Thyroid gland (tissue), 4 donors: ENCODE measurements around the gene PGGHG.
"Not testable (repeated sequence)": the region's sequence is repeated elsewhere in the genome, so short reads cannot be mapped to it uniquely, and the experiment has no call there.

Experiments used
- POLR2A ChIP-seq, 2 donors: fragments of 450-650 bp; IDR thresholded peaks; one replicate each; pipeline ENCODE4 v1.6.1; 2017; ENCODE audit warnings: antibody characterized with exemption in 2 of 2, mild to moderate bottlenecking in 2 of 2, moderate library complexity in 1 of 2
- TF ChIP-seq, protein P1 (sequence below), 6 experiments: fragments of 200-600 bp in 3 of 6; fragments of 450-650 bp in 3 of 6; sonication (generic) in 3 of 6; IDR thresholded peaks; one replicate each; pipeline ENCODE4 v1.5.1; 2016 to 2019; ENCODE audit warnings: antibody characterized with exemption in 6 of 6, mild to moderate bottlenecking in 2 of 6, inconsistent platforms in 1 of 6, moderate library complexity in 1 of 6

DNA sequence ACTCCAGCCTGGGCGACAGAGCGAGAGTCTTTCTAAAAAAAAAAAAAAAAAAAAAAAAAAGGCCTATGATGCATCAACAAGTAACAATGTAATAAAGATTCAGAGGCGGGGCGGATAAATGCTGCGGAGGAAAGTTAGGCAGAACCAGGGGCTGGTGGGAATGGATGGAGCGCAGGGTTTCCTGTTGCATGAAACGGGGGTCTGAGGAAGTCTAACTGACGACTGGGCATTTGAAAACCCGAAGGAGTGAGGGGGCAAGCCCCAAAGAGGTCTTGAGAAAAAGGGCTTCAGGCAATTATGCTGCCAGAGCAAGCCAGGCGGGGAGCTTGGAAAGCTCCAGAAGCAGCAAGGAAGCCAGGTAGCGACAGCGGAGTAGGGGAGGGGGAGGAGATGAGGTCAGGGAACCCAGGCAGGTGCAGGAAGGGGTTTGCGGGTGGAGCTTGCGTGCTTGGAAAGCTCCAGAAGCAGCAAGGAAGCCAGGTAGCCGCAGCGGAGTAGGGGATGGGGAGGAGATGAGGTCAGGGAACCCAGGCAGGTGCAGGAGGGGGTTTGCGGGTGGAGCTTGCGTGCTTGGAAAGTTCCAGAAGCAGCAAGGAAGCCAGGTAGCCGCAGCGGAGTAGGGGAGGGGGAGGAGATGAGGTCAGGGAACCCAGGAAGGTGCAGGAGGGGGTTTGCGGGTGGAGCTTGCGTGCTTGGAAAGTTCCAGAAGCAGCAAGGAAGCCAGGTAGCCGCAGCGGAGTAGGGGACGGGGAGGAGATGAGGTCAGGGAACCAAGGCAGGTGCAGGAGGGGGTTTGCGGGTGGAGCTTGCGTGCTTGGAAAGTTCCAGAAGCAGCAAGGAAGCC is 1.7 kb upstream of the PGGHG start:
- TF ChIP-seq, protein P1, sequence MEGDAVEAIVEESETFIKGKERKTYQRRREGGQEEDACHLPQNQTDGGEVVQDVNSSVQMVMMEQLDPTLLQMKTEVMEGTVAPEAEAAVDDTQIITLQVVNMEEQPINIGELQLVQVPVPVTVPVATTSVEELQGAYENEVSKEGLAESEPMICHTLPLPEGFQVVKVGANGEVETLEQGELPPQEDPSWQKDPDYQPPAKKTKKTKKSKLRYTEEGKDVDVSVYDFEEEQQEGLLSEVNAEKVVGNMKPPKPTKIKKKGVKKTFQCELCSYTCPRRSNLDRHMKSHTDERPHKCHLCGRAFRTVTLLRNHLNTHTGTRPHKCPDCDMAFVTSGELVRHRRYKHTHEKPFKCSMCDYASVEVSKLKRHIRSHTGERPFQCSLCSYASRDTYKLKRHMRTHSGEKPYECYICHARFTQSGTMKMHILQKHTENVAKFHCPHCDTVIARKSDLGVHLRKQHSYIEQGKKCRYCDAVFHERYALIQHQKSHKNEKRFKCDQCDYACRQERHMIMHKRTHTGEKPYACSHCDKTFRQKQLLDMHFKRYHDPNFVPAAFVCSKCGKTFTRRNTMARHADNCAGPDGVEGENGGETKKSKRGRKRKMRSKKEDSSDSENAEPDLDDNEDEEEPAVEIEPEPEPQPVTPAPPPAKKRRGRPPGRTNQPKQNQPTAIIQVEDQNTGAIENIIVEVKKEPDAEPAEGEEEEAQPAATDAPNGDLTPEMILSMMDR (IDR thresholded peaks at IDR 0.05), result not testable (repeated sequence)
- not testable (repeated sequence) for TF ChIP-seq POLR2A (IDR thresholded peaks at IDR 0.05)
